ENCODE data around the gene VWA3A.

DNA sequence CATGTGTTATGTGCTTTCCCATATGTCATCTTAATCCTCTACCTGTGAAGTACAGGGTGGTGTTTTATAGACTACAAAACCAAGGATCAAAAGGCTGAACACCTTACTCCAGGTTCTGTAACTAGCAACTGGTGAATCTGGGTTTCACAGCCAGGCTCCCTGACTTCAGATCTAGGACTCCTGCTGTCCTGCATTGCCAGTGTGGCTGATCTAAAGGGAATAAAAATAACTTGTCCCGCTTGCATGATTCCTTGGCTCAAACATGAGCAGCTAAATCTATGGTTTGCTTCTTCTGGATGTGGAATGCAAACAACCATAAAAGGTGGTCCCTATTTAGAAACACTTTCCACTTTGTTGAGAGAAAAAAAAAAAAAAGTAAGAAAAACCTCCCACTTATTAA lies 3.7 kb upstream of the VWA3A start:
- no peak for TF ChIP-seq CTCF (IDR thresholded peaks at IDR 0.05)
- no peak for TF ChIP-seq POLR2A (IDR thresholded peaks at IDR 0.05)

Data from breast epithelium (tissue), 3 donors.